GM06990 (cell line): ENCODE measurements around the gene MSANTD1.

Source experiments
- DNase-seq: peaks from one replicate; pipeline ENCODE4 v3.0.0-alpha.2; 2011; ENCODE audit not compliant: insufficient read length; ENCODE audit errors: extremely low read depth
- H3K27me3 ChIP-seq: replicated peaks from 2 replicates; pipeline ENCODE4 v1.6.0; 2011; ENCODE audit warnings: low read length; ENCODE audit not compliant: control insufficient read depth, insufficient read depth
- H3K36me3 ChIP-seq: 2 replicates; pipeline ENCODE4 v1.5.1; 2011; ENCODE audit warnings: low read length; ENCODE audit not compliant: control insufficient read depth, insufficient read depth
- H3K4me3 ChIP-seq: replicated peaks from 2 replicates; pipeline ENCODE4 v1.5.1; 2011; ENCODE audit warnings: low read depth, mild to moderate bottlenecking, control low read depth, low read length
- TF ChIP-seq, protein P1 (sequence below): IDR thresholded peaks from 2 replicates; pipeline ENCODE4 v1.5.1; 2011; ENCODE audit warnings: low read length, control low read depth, mild to moderate bottlenecking, inconsistent platforms; ENCODE audit not compliant: insufficient read depth, poor library complexity, severe bottlenecking

The MSANTD1 gene

DNA sequence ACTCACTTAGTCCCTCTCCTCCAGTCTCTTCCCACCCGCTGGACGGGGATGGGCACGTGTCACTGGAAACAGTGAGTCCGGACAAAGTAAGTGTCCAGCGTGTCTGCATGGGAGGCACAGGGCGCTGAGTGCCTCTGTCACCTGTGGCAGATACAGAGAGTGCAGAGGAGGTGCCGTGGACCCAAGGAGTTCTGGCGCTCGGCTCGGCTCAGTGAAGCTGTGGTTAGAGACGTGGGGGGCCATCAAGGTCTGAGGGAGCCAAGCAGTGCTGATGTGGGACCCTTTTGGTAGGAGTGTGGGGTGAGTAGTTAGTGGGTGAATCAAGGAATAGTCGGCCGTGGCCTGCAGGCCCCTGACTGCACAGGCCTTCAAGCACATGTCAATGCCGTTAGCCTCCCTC is 40.1 kb upstream of the MSANTD1 start:
- H3K27me3 ChIP-seq: no peaks in the 10 kb centered on the region
- H3K4me3 ChIP-seq: no peak overlapping the region
- TF ChIP-seq, protein P1, sequence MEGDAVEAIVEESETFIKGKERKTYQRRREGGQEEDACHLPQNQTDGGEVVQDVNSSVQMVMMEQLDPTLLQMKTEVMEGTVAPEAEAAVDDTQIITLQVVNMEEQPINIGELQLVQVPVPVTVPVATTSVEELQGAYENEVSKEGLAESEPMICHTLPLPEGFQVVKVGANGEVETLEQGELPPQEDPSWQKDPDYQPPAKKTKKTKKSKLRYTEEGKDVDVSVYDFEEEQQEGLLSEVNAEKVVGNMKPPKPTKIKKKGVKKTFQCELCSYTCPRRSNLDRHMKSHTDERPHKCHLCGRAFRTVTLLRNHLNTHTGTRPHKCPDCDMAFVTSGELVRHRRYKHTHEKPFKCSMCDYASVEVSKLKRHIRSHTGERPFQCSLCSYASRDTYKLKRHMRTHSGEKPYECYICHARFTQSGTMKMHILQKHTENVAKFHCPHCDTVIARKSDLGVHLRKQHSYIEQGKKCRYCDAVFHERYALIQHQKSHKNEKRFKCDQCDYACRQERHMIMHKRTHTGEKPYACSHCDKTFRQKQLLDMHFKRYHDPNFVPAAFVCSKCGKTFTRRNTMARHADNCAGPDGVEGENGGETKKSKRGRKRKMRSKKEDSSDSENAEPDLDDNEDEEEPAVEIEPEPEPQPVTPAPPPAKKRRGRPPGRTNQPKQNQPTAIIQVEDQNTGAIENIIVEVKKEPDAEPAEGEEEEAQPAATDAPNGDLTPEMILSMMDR: no peak
- no peak for DNase-seq
- H3K36me3 ChIP-seq: peaks cover 48% of the 10 kb centered on the region

DNA sequence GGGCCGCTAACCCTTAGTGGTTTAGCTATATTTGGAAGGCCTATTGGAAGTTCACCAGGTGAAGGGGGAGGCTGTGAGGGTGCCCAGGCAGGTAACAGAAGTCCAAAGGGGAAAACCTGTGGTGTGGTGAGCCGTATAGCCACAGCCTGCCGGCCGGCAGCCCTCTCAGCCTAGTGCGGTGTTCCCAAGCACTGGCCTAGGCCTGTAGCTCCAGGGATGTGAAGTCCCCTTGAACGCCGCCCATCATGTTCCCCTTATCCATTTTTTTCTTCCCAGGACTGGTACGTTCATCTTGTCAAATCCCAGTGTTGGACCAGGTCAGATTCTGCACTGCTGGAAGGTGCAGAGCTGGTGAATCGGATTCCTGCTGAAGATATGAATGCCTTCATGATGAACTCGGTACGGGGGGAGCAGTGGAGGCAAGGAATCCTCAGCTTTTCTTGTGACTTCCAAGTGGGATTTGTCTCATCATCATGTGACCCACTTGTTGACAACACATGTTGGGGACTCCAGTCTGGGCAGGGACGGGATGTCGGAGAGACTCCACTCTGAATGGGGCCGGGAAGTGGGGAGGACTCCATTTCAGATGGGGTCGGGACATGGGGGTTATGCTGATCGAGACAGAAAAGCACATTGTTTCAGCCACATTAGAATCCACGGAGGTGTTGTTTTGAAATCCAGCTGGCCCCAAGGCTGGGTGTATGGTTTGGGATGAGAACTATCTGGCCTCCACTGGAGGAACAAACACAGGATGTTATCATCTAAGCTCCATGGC is 39.2 kb upstream of the MSANTD1 start:
- Histone ChIP-seq H3K36me3 (peaks cover 44% of the 10 kb centered on the region), H3K4me3 (no peak overlapping the region), H3K27me3 (no peaks in the 10 kb centered on the region)
- TF ChIP-seq, protein P1: no peak
- DNase-seq: no peak

DNA sequence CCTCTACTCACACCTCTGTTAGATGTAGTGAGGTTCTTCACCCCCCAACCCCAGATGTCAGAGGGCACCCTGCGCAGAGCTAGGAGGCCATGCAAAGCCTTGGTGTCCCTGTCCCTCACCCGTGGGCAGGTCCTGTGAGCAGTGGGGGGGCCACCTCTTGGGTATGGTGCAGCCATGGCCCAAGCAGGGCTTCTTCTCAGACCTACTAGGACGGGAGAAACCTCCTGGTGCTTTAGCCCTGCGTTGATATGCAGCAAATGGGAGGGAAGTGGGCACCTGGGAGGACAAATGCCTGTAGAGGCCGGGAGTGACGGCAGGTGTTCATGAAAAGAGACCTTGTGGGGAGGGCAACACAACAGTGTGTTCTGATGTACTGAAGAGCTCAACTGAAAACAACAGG is 38.5 kb upstream of the MSANTD1 start:
- Histone ChIP-seq H3K27me3 (no peaks in the 10 kb centered on the region), H3K4me3 (no peak overlapping the region), H3K36me3 (peaks cover 49% of the 10 kb centered on the region)
- TF ChIP-seq, protein P1: no peak
- DNase-seq: no peak

DNA sequence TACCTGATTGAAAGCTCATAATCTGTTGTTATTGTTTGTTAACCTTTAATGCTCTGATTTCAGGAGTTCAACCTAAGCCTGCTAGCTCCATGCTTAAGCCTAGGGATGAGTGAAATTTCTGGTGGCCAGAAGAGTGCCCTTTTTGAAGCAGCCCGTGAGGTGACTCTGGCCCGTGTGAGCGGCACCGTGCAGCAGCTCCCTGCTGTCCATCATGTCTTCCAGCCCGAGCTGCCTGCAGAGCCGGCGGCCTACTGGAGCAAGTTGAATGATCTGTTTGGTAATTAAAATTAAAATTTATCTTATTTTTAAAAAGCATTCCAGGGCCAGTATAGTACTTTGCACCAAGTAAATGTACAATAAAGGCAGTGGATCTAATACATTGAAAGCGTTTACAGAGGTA is 37.1 kb upstream of the MSANTD1 start:
- TF ChIP-seq, protein P1: no peak
- Histone ChIP-seq H3K36me3 (peaks cover 49% of the 10 kb centered on the region), H3K27me3 (no peaks in the 10 kb centered on the region), H3K4me3 (no peak overlapping the region)
- DNase-seq: no peak

DNA sequence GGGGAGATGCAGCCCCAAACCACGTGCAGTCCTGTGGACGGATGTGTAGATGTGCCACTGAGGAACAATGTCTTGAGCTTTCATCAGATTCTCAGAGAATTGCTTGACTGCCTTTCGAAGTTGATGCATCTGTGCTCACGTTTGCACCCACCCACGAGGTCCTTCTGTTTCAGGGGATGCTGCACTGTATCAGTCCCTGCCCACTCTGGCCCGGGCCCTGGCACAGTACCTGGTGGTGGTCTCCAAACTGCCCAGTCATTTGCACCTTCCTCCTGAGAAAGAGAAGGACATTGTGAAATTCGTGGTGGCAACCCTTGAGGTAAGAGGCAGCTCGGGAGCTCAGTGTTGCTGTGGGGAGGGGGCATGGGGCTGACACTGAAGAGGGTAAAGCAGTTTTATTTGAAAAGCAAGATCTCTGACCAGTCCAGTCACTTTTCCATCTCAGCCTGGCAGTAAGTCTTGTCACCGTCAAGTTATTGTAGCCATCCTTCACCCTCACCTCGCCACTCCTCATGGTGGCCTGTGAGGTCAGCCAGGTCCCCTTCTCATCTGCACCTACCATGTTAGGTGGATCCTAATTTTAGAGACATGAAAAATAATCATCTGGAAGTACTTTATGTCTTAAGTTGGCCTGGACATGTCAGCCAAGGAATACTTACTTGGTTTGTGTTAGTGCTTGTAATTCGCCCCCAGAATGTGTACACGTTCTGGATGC is 36.4 kb upstream of the MSANTD1 start:
- no peak for DNase-seq
- TF ChIP-seq, protein P1: no peak
- Histone ChIP-seq H3K4me3 (no peak overlapping the region), H3K36me3 (peaks cover 52% of the 10 kb centered on the region), H3K27me3 (no peaks in the 10 kb centered on the region)

DNA sequence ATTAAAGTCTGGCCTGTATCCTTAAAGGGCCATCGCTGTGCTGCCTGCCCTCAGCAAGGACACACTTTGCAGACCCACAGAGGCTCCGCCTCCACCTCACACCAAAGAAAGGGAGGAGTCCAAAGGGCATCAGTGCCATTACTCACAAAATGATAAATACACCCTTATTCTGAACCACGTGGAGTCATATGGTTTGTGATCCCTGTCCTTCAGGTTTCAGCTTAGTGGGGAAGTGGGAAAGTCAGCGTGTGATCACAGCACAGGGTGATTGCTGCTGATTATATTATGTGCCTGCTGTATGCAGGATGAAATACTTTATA is 35.9 kb upstream of the MSANTD1 start:
- Histone ChIP-seq H3K36me3 (peaks cover 55% of the 10 kb centered on the region), H3K27me3 (no peaks in the 10 kb centered on the region), H3K4me3 (no peak overlapping the region)
- TF ChIP-seq, protein P1: no peak
- no peak for DNase-seq
